ENCODE measurements around the gene WBP4.

GRCh38 chr13:41056826-41057711, 4.2 kb upstream of the WBP4 start:
- no peak for TF ChIP-seq CTCF (IDR thresholded peaks at IDR 0.05)
- no peak for TF ChIP-seq POLR2A (IDR thresholded peaks at IDR 0.05)

All from heart left ventricle (tissue), 13 donors.